ENCODE data around the gene PTPA.

DNA sequence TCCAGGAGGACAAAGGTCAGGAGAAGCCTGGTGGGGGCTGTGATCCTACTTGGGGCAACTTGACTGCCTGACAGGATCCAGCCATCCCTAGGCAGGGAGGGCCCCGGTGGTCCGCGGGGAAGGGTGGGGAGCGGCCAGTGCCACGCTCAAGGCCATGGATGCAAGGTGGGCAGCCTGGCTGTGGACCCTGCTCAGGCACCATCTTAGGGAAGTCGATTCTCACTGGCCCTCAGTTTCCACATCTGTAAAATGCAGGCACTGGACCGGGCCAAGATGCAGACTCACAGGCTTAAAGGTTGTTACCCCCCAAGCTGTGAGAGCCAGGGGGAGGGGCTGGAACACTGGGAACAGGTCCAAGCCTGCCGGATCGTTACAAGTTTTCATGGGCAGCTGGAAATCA is 39.0 kb upstream of the PTPA start:
- TF ChIP-seq, protein P1, sequence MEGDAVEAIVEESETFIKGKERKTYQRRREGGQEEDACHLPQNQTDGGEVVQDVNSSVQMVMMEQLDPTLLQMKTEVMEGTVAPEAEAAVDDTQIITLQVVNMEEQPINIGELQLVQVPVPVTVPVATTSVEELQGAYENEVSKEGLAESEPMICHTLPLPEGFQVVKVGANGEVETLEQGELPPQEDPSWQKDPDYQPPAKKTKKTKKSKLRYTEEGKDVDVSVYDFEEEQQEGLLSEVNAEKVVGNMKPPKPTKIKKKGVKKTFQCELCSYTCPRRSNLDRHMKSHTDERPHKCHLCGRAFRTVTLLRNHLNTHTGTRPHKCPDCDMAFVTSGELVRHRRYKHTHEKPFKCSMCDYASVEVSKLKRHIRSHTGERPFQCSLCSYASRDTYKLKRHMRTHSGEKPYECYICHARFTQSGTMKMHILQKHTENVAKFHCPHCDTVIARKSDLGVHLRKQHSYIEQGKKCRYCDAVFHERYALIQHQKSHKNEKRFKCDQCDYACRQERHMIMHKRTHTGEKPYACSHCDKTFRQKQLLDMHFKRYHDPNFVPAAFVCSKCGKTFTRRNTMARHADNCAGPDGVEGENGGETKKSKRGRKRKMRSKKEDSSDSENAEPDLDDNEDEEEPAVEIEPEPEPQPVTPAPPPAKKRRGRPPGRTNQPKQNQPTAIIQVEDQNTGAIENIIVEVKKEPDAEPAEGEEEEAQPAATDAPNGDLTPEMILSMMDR (IDR thresholded peaks at IDR 0.05; ENCODE audit: low read depth, low read length), result no peak
- no peak for TF ChIP-seq POLR2A (IDR thresholded peaks at IDR 0.05; ENCODE audit: extremely low read depth, insufficient read length)
